Measurements from ENCODE around the gene PIK3CD. TPM values are rescaled to one million over a fixed set of nuclear protein-coding genes. Genes with fewer than 3 reads are reported as not detected.

The PIK3CD gene
- total RNA-seq, 2 donors from 2014 or later, result 12.4 to 18.7 TPM

DNA sequence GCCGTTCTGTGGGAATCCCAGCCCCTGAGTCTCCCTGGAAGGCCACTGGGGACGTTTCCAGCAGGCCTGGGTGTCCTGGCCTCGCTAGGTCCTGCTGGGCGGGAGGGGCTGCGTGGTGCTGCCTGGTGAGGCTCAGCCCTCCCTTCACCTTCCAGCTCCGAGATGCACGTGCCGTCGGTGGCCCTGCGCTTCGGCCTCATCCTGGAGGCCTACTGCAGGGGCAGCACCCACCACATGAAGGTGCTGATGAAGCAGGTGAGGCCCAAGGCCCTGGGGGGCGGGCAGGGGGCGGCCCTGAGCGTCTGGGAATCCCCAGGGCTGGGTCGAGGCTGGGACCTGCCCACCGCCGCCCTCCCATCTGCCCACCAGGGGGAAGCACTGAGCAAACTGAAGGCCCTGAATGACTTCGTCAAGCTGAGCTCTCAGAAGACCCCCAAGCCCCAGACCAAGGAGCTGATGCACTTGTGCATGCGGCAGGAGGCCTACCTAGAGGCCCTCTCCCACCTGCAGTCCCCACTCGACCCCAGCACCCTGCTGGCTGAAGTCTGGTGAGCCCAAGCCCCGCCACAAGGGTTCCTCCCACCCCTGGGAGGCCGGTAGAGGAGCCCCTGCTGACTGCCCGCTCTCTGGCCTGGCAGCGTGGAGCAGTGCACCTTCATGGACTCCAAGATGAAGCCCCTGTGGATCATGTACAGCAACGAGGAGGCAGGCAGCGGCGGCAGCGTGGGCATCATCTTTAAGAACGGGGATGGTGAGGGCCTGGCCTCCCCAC is 70.3 kb downstream of the PIK3CD start:
- Histone ChIP-seq H3K27me3 (replicated peaks; ENCODE audit: insufficient read depth) (no peaks in the 10 kb centered on the region), H3K9me3 (peaks cover 7% of the 10 kb centered on the region), H3K27ac (no peak overlapping the region), H3K36me3 (peaks cover 25% of the 10 kb centered on the region), H3K4me1 (ENCODE audit: control insufficient read depth in 1 of 2, low read depth in 2 of 2) (peaks cover 3 to 9% of the 10 kb centered on the region in 2 donors), H3K4me3 (no peak overlapping the region)
- DNase-seq (ENCODE audit: low spot score), result no peak
- no peak for ATAC-seq (ENCODE audit: insufficient number of reproducible peaks, low FRiP score, low read depth)
- TF ChIP-seq, protein P1, sequence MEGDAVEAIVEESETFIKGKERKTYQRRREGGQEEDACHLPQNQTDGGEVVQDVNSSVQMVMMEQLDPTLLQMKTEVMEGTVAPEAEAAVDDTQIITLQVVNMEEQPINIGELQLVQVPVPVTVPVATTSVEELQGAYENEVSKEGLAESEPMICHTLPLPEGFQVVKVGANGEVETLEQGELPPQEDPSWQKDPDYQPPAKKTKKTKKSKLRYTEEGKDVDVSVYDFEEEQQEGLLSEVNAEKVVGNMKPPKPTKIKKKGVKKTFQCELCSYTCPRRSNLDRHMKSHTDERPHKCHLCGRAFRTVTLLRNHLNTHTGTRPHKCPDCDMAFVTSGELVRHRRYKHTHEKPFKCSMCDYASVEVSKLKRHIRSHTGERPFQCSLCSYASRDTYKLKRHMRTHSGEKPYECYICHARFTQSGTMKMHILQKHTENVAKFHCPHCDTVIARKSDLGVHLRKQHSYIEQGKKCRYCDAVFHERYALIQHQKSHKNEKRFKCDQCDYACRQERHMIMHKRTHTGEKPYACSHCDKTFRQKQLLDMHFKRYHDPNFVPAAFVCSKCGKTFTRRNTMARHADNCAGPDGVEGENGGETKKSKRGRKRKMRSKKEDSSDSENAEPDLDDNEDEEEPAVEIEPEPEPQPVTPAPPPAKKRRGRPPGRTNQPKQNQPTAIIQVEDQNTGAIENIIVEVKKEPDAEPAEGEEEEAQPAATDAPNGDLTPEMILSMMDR (IDR thresholded peaks at IDR 0.05), result peak; percentile 64

DNA sequence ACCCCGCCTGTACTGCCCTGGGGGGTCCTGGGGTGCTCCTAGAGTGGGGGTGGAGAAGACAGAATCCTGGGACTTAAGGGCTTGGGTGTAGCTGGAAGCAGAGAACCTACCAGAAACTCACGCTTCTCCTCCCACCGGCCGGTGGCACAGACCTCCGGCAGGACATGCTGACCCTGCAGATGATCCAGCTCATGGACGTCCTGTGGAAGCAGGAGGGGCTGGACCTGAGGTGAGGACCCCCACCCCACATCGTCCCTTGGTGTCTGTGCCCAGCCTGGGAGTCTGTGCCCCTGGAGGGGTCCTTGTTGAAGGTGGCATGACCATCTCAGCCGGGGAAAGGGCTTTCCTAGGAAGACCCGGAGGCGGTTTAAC is 70.8 kb downstream of the PIK3CD start:
- H3K4me3 ChIP-seq, result no peak overlapping the region
- peaks cover 3 to 9% of the 10 kb centered on the region in 2 donors for H3K4me1 ChIP-seq (ENCODE audit: control insufficient read depth in 1 of 2, low read depth in 2 of 2)
- no peak for DNase-seq (ENCODE audit: low spot score)
- peaks cover 25% of the 10 kb centered on the region for H3K36me3 ChIP-seq
- ATAC-seq (ENCODE audit: insufficient number of reproducible peaks, low FRiP score, low read depth), result no peak
- peaks cover 7% of the 10 kb centered on the region for H3K9me3 ChIP-seq
- no peaks in the 10 kb centered on the region for H3K27me3 ChIP-seq (replicated peaks; ENCODE audit: insufficient read depth)
- no peak overlapping the region for H3K27ac ChIP-seq
- TF ChIP-seq, protein P1 (IDR thresholded peaks at IDR 0.05), result no peak

DNA sequence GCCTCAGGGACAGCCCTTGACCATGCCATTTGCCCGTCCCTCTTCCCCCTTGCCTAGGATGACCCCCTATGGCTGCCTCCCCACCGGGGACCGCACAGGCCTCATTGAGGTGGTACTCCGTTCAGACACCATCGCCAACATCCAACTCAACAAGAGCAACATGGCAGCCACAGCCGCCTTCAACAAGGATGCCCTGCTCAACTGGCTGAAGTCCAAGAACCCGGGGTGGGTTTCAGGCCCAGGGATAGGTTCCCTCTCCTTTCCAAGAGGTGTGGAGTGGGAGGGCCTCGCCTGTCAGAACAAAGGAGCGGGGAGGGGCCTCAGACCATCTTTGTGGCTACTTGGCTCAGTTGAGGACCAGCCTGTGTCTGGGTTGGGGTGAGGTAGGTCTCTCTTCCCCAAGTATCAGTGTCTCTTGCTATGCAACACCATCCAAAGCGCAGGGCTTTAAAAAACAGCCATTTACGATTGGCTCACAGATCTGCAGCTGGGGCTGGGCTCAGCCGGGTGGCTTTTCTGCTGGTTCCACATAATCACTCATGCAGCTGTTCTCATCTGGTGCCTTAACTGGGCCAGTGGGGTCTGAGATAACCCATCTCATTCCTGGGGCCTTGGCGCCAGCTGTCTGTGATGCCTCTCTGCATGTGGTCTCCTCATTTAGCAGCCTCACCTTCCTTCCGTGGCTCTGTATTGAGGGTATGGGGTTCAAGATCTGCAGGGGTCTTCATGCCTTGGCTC is 71.7 kb downstream of the PIK3CD start:
- Histone ChIP-seq H3K4me1 (ENCODE audit: control insufficient read depth in 1 of 2, low read depth in 2 of 2) (peaks cover 3 to 9% of the 10 kb centered on the region in 2 donors), H3K4me3 (no peak overlapping the region), H3K27me3 (replicated peaks; ENCODE audit: insufficient read depth) (no peaks in the 10 kb centered on the region), H3K36me3 (peaks cover 30% of the 10 kb centered on the region), H3K27ac (no peak overlapping the region), H3K9me3 (peaks cover 7% of the 10 kb centered on the region)
- DNase-seq (ENCODE audit: low spot score), result no peak
- TF ChIP-seq, protein P1 (IDR thresholded peaks at IDR 0.05), result no peak
- ATAC-seq (ENCODE audit: insufficient number of reproducible peaks, low FRiP score, low read depth), result no peak

DNA sequence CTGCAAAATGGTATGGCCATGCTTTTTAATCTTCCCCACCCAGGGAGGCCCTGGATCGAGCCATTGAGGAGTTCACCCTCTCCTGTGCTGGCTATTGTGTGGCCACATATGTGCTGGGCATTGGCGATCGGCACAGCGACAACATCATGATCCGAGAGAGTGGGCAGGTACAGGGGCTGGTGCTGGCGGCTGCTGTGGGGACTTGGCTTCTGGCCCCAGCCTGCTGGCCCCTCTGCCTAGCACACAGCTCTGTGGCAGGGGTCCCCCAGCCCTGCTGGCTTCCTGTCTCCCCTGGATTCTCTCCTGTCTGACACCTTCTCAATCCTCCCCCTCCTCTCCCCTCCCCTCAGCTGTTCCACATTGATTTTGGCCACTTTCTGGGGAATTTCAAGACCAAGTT is 72.4 kb downstream of the PIK3CD start:
- no peak overlapping the region for H3K4me3 ChIP-seq

More for the DNA sequence above, 72.4 kb downstream of the PIK3CD start:
- no peak overlapping the region for H3K27ac ChIP-seq
- no peaks in the 10 kb centered on the region for H3K27me3 ChIP-seq (replicated peaks; ENCODE audit: insufficient read depth)
- peaks cover 7% of the 10 kb centered on the region for H3K9me3 ChIP-seq
- peaks cover 36% of the 10 kb centered on the region for H3K36me3 ChIP-seq
- DNase-seq (ENCODE audit: low spot score), result no peak
- no peak for ATAC-seq (ENCODE audit: insufficient number of reproducible peaks, low FRiP score, low read depth)
- H3K4me1 ChIP-seq (ENCODE audit: control insufficient read depth in 1 of 2, low read depth in 2 of 2), result peaks cover 3 to 7% of the 10 kb centered on the region in 2 donors
- TF ChIP-seq, protein P1 (IDR thresholded peaks at IDR 0.05), result no peak

Data from thoracic aorta (tissue), 2 donors.